DMS 273 (cell line): ENCODE results near the gene TOR4A.

Experiments used
- DNase-seq: peaks from one replicate; lab custom pipeline; 2025; ENCODE audit not compliant: unreplicated experiment; lab: John Stamatoyannopoulos, UW

Gene TOR4A

GRCh38 chr9:137331929-137332328 lies 54.4 kb downstream of the TOR4A start:
- no peak for DNase-seq
